Fibroblast of pulmonary artery (primary cell): ENCODE results near the gene IL17C.

Experiments
- DNase-seq: peaks from one replicate; pipeline ENCODE4 v3.0.0-alpha.2; 2010; ENCODE audit warnings: low read depth
- H3K4me3 ChIP-seq: replicated peaks from 2 replicates; pipeline ENCODE4 v1.5.1; 2011; ENCODE audit warnings: low read depth, mild to moderate bottlenecking, control low read depth, low read length, moderate library complexity
- TF ChIP-seq, protein P1 (sequence below): IDR thresholded peaks from 2 replicates; pipeline ENCODE4 v1.5.1; 2011; ENCODE audit warnings: mild to moderate bottlenecking, control low read depth, low read length, inconsistent platforms; ENCODE audit errors: missing control alignments

Gene IL17C

GRCh38 chr16:88614818-88615580 is 23.4 kb upstream of the IL17C start:
- no peak for DNase-seq
- H3K4me3 ChIP-seq, result no peak overlapping the region
- TF ChIP-seq, protein P1, sequence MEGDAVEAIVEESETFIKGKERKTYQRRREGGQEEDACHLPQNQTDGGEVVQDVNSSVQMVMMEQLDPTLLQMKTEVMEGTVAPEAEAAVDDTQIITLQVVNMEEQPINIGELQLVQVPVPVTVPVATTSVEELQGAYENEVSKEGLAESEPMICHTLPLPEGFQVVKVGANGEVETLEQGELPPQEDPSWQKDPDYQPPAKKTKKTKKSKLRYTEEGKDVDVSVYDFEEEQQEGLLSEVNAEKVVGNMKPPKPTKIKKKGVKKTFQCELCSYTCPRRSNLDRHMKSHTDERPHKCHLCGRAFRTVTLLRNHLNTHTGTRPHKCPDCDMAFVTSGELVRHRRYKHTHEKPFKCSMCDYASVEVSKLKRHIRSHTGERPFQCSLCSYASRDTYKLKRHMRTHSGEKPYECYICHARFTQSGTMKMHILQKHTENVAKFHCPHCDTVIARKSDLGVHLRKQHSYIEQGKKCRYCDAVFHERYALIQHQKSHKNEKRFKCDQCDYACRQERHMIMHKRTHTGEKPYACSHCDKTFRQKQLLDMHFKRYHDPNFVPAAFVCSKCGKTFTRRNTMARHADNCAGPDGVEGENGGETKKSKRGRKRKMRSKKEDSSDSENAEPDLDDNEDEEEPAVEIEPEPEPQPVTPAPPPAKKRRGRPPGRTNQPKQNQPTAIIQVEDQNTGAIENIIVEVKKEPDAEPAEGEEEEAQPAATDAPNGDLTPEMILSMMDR, result no peak

DNA sequence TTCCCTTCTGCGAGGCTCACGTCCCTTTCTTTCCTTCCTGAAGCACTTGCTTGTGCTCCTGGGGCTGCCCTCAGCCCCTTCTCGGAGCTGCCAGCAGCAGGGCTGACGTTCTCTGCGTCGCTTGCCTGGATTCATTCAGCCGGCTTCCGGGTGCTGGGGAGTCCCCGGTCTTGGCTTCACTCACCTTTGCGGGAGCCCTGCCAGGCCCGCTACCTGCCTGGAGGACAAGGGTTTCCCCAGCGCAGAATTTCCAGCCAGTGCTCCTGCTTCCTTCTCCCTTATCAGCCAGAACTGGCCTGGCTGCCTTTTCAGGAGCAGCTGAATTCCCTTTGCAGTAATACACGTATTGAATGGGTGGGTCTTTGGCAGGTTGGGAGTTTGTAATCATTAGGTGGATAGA is 22.1 kb upstream of the IL17C start:
- DNase-seq, result no peak
- TF ChIP-seq, protein P1, result no peak
- H3K4me3 ChIP-seq, result no peak overlapping the region

- H3K4me3 ChIP-seq, result no peak overlapping the region
- no peak for DNase-seq
- TF ChIP-seq, protein P1, result no peak
These were observed 21.6 kb upstream of the IL17C start for GRCh38 chr16:88616736-88617135.

DNA sequence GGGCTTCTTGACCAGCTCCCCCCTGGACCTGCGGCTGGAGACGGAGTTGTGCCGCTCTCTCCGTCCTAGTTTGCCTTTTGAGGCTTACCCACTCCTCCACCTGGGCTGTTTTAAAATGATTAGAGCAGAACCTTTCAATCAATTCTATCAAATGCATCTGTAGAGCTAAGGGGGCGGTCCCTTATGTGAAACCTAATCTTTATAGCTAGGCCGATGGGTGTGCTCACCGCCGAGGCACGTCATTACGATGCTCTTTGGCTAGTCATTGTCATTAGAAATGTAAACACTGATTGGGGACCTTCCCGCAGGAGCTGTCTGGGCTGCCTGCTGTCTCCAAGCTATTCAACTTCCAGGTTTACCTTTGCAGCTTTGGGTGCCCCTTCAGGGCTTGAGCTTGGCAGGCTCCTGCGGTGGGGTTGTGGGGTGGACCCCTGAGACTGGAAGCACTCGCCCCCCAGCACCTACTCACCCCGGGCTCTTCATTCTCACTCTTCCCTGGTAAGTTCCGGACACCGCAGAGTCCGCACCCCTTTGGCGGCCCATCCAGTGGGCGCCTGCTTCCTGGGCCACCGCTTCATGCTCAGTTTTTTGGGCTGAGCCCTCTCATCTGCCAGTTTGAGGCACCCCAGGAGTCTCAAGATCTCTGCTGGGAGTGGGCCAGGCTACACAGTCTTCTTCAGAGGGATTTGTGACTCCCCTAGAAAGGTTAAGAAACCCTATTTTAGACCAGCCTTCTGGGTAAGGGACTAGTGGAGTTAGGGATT is 20.9 kb upstream of the IL17C start:
- DNase-seq, result no peak
- no peak overlapping the region for H3K4me3 ChIP-seq
- TF ChIP-seq, protein P1, result no peak

DNA sequence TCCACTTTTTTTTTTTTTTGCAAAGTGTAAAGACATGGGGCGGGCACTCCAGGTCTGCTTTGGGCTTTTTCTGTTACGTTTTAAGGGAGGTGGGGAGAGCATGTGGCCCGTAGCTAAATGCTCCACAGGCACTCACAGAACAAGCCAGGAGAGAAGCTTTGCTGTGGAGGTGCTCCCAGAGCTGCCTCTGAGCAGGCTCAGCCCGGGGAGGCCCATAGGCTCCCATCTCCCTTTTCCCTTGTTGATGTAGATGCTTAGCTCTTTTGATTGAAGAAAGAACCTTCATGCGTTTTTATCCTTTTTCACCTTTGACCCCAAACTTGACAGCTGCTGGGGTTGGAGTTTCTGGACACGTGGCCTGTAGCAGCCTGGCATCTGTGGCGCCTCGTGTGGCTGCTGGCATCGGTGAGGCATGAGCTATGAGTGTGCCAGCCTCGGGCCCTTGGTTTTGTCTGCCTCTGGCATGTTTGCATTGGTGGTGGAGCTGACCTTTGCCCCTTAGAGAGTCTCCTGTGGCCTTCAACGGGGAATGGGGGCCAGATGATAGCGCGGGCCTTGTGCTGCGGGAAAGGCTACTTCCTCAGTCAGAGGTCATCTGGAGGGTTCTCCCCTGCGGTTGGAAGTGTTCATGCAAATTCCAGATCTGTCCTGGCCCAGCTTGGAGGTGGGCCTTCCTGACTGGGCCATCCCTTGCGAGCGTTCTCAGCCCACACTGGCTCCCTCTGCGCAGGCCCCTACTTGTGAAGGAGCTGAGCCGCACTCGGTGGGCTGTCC is 20.0 kb upstream of the IL17C start:
- DNase-seq, result no peak
- no peak overlapping the region for H3K4me3 ChIP-seq
- TF ChIP-seq, protein P1, result no peak

GRCh38 chr16:88618956-88619667 is 19.3 kb upstream of the IL17C start:
- H3K4me3 ChIP-seq, result no peak overlapping the region
- no peak for DNase-seq
- TF ChIP-seq, protein P1, result no peak
